GM18520 (cell line): ENCODE data around the gene RAPGEFL1.
"Not testable (repeated sequence)": the region's sequence is repeated elsewhere in the genome, so short reads cannot be mapped to it uniquely, and the experiment has no call there.

Experiments
- ATAC-seq: cut with Tn5 transposase; IDR thresholded peaks from one replicate; pipeline ENCODE4 v1.9.1; 2021; ENCODE audit not compliant: unreplicated experiment

The RAPGEFL1 gene

DNA sequence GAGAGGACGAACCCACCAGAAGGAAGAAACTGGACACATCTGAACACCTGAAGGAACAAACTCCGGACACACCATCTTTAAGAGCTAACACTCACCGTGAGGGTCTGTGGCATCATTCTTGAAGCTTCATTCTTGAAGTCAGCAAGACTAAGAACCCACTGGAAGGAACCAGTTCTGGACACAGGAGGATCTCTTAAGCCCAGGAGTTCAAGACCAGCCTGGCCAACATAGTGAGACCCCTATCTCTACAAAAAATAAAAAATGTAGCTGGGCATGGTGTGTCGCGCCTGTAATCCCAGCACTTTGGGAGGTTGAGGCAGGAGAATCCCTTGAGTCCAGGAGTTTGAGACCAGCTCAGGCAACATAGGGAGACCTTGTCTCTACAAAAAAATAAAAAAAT lies 21.3 kb downstream of the RAPGEFL1 start:
- no peak for ATAC-seq

DNA sequence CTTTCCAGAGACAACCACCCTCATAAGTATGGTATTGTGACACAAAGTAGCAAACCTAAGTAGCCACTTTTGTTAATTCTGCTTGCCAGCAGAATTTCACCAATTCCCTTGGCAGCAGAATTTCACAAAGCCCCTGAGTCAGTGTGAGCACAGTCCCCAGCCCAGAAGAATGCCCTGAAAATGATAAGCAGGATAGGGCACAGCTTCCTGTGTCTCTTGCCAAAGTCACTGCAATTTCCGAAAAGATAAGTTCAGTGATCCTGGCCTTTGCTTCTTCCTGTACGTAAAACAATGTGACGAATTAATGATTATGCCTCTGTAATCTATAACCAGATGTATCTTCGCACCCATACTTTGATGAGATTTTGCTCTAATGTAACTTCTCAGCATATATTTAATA lies 25.9 kb downstream of the RAPGEFL1 start:
- ATAC-seq: no peak

DNA sequence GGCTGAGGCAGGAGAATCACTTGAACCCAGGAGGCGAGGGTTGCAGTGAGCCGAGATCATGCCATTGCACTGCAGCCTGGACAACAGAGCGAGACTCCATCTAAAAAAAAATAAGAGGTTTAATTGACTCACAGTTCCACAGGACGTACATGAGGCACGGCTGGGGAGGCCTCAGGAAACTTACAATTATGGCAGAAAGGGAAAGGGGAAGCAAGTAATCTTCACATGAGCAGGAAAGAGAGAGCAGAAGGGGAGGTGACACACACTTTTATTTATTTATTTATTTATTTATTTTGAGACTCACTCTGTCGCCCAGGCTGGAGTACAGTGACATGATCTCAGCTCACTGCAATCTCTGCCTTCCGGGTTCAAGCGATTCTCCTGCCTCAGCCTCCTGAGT lies 28.9 kb downstream of the RAPGEFL1 start:
- not testable (repeated sequence) for ATAC-seq

DNA sequence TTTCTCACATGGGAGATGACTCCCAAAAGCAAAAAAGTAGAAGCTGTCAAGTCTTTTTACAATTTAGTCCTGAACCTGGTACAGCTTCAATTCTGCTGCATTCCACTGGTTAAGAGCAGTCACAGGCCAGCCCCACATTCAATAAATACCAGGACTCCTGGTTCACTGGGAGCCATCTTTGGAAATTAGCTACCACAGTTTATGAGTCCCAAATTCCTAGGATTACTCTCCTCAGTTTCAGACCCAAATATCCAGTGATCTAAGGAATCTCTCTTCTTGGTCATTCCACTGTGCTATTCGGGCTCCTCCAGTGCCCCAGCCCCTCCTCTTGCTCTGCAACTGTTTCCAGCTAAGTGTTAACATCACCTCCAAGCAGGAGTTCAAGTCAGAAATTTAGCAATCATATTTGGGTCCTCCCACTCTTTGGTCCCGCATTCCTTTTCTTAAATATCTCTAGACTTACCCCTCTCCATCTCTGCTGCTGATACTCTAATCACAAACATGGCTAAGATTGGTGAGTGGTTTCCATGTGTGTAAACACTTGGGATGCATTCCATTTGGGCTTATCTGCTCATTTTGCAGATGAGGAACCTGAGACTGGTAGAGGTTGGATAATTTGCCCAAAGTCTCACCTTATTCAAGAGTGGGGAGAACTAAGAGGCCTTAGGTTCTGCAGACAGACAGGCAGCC lies 32.3 kb downstream of the RAPGEFL1 start:
- no peak for ATAC-seq

DNA sequence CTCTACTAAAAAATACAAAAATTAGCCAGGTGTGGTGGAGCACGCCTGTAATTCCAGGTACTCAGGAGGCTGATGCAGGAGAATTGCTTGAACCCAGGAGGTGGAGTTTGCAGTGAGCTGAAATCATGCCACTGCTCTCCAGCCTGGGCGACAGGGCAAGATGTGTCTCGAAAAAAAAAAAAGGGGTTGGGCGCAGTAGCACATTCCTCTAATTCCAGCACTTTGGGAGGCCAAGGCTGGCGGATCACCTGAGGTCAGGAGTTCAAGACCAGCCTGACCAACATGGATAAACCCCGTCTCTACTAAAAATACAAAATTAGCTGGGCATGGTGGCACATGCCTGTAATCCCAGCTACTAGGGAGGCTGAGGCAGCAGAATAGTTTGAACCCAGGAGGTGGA lies 36.6 kb downstream of the RAPGEFL1 start:
- ATAC-seq: not testable (repeated sequence)

DNA sequence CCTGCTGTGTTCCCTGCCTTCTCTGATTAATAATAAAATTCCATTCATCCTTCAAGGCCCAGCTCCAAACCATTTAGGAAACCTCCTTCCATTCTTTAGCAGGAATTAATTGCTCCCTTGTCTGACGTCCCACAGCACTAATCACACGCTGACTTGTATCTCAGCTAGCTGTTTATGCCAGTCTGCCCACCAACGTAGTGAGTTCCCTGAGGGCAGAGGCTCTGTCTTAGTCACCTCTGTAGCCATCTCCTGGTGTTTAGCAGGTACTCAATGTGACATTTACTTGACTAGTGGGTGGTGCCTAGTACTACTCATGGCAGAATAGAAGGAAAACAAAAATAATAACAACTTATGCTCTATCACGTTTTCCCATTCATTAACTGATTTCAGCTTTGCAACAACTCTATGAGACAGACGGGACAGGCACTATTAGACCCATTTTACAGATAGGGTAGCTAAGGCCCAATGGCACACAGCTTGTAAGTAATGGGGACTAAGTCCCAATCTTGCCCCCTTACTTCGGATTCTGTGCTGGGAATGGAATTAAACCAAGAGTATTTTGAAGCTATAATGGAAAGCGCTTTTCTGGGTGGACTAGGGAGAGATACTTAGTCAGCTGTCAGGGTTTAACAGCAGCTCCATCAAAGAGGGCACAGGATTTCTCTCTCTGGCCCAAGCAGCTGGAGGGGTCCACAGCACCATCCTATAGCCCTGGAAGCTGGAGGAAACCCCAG lies 40.9 kb downstream of the RAPGEFL1 start:
- ATAC-seq: no peak

DNA sequence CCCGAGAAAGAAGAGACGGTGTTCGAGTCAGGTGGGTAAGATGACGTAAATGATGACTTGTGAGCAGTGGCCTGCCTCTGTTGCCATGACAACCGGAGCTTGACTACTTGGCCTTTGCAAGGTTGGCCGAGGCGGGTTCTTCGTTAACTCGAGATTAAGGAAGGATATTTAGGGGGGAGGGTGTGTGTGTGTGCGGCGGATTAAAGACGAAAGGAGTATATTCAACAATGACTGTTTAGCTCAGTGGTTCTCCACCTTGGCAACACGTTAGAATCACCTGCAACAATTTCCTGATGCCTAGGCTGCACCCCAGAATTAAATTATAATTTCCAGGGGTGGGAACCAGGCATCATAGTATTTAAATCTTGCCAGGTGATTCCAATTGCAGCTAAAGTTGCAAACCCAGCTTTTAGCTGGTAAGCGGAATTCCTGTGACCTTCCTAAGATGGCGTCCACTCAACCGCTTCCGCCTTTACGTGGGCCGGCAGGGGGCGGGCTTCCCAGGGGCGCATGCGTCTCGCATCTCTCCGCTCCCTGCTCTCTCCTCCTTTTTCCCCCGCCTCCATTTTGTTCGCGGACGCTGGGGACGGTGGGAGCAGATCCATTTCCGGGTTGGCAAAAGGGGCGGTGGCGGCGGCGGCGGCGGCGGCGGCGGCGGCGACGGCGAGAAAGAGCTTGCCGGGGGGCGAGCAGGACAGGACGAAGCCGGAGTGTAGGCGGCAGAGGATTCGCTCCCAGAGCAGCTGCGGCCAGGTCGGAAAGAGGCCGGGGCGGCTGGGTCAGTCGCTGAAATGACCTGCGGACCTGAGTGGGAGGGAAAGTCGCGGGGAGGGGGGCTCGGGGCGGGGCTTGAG lies 41.7 kb downstream of the RAPGEFL1 start, which contains the start of gene WIPF2:
Gene WIPF2, plus strand, starts transcription at position 565 of the 854 bp plus-strand sequence. CDS start 37,156 bp downstream, outside the sequence.
- peak; percentile 91 for ATAC-seq

DNA sequence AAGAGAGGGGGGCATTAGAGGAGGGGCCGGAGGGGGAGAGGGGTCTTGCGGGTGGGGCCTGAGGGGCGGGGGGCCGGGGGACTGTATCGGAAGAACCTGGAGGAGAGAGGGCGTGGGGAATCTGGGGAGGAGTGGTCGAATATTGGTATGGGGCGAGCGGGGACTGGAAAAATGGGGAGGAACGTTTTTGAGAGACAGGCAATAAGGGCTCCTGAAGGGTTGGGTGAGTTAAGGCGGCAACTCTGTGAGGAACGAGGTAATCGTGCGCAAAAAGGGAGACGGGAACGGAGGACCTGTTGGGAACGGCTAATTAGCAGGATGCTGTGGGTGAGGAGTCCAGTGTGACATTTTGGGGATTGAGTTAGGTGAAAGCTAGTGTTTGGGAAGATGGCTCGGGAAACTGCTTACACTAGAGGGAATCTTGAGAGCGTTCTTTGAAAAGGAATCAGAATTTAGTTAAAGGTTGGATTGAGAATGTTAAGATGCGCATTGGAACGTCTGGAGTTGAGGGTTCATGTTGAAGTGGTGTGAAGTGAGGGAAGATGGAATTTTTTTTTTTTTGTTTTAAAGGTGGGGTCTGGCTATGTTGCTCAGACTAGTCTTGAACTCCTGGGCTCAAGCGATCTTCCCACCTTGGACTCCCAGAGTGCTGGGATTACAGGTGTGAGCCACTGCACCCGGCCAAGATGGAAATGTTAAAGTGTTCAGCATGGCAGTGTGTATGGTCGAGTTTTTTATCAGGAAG lies 42.5 kb downstream of the RAPGEFL1 start:
- ATAC-seq: no peak

DNA sequence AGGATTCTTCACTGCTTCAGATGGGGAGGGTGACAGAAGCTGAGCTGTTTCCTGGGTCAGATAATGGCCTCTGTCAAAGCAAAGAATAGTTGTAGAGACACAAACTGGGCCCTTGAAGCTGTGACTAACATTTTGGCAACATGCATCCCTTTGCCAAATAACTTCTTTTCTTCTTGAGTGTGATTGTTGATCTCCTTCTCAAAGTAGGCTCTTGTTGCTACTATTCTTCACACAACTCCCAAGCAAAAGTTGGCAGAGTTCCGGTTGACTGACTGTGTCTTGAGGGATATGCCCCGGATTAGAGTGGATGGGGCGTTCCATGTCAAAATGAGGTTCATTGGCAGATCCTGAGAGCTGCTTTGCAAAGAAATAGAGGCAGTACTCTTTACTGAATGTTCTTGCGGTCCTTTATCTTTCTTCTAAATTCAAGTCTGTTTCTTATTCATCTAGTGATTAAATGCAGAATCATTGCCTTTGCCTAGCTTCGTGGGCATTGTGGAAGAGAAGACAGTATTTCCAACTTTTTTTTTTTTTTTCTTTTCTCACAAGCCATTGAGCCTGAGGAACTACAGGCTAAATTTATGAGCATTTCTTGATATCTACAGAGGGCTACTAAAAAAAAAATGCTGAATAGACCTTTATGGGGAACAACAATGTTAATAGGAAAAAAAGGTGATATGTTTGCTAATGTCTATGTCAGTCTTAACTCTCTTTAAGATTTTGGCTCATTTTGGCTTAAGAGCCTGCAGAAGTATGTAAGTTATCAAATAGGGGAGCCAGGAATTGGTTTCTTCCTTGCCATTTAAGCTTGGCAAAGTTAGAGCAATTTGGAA lies 47.7 kb downstream of the RAPGEFL1 start:
- ATAC-seq: no peak

DNA sequence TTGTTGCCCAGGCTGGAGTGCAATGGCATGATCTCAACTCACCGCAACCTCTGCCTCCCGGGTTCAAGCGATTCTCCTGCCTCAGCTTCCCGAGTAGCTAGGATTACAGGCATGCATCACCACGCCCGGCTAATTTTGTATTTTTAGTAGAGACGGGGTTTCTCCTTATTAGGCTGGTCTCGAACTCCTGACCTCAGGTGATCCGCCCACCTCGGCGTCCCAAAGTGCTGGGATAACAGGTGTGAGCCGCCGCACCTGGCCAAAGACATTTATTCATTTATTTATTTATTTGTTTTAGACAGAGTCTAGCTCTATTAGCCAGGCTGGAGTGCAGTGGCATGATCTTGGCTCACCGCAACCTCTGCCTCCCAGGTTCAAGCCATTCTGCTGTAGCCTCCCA lies 51.9 kb downstream of the RAPGEFL1 start:
- ATAC-seq: not testable (repeated sequence)

DNA sequence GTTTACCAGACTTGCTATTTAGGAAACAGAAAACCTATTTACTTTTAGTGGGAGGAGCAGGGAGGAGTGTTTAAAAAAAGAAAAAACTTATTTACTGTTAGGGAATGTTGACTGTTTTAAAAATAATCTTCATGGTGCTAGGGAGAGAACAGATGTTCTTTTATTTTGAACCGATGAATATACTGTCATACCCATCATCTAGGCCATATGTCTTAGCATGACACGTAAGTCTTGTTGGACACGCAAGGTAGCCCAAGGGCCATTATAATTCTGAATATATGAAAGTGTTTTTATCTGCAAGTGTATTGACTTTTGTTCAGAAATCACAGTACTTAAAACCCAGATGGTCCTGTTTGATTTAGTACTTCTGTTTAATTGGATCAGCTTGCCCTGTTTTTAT lies 53.4 kb downstream of the RAPGEFL1 start:
- ATAC-seq: no peak

DNA sequence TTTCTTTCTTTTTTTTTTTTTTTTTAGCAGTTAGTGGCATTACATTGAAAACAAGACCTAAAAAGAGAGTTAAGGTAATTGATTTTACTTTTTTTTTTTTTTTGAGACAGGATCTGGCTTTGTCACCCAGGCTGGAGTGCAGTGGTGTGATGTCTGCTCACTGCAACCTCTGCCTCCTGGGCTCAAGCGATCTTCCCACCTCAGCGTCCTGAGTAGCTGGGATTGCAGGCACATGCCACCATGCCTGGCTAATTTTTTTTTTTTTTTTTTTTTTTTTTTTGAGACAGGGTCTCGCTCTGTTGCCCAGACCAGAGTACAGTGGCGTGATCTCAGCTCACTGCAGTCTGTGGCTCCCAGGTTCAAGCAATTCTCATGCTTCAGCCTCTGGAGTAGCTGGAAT lies 54.7 kb downstream of the RAPGEFL1 start:
- ATAC-seq: not testable (repeated sequence)

DNA sequence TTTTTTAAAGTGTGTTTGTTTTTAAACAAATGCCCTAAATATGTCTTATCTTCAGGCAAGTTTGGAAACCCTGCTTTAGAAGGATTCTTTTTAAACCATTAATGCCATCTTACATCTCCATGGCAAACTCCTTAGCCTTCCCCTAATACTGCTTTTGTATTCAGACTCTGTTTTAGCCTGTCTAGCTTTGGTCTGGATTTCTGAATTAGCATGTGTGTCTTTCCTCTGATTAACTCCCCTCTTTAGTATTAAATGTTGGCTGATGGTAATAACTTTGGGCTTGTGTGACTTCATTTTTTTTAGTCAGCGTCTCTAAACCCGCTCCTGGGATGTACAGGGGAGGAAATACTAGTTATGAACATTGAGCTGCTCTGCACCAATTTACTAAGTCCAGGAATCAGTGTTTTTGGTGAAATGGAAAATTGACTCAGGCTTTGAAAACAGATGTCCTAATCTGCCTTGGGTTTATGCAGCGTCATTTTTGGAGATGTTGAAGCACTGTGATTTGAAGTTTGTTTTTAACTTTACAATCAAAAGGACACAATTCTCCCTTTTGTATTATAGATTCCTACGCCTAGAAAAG lies 64.1 kb downstream of the RAPGEFL1 start:
- no peak for ATAC-seq

DNA sequence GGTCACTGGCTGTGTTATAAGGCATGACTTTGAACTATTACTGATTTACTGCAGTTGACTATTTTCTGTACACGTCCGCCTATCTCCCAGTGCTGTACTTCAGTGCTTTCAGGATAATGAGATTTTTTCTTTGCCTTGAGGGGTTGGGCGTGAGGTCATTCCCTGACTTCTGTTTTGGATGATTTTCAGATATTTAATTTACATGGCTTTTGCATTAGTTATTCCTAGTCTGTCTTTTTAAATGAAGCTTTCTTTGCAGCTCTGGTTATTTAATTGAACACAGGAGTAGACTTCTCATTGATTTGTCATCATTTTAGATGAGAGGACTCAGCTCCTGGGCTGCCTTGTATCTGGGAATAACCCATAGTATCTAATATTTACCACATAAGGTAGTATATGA lies 65.5 kb downstream of the RAPGEFL1 start:
- no peak for ATAC-seq

DNA sequence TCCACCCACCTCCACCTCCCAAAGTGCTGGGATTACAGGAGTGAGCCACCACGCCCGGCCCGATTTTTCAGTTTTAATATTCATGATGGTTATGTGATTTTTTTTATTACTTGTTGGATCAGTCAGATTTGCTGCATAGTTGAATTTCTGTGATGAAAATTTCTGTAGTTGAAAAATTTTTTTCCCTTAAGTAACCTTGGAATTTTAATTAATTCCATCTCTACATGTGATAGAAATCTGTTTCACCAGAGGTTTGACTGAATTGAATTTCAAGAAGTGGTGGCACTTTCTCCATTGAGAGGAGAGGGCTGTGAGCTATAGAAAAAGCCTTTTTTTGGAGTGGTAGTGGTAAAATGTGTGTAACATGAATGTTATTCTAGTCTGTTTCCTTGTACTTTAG lies 66.5 kb downstream of the RAPGEFL1 start:
- no peak for ATAC-seq

DNA sequence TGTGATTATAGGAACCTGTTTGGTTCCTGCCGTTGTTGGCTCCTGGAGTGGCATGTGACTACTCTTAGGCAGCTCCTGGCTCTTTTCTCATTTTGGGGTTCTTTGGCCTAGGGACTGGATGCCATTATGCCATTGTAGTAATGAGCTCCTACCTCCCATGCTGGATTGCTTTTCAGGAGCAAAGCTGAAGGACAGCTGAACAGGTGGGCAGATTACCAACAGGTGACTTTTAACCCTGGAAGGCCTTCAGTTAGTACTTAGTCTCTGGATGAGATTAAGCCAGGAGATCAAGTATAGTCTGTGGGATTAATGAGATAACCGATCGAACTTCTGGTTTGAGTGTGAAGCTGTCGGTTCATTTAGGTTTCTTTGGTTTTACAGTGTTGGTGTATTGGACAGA lies 67.0 kb downstream of the RAPGEFL1 start:
- ATAC-seq: no peak
